Eye (tissue), 1 donor: ENCODE measurements around the gene TRMT1L.

Experiments used
- DNase-seq: peaks from one replicate; pipeline ENCODE4 v3.0.0-alpha.2; 2015

The TRMT1L gene

GRCh38 chr1:185112356-185112755 lies 44.4 kb downstream of the TRMT1L start:
- no peak for DNase-seq

GRCh38 chr1:185111873-185112272 lies 44.9 kb downstream of the TRMT1L start:
- no peak for DNase-seq

GRCh38 chr1:185110145-185110544 lies 46.6 kb downstream of the TRMT1L start:
- no peak for DNase-seq

- peak; percentile 37 for DNase-seq
Measured at GRCh38 chr1:185108321-185108720, 48.4 kb downstream of the TRMT1L start.

- DNase-seq = no peak
Measured at GRCh38 chr1:185105121-185105520, 51.6 kb downstream of the TRMT1L start.

GRCh38 chr1:185104083-185104482 lies 52.7 kb downstream of the TRMT1L start:
- DNase-seq = no peak

- DNase-seq = no peak
Measured at GRCh38 chr1:185096531-185096930, 60.2 kb downstream of the TRMT1L start.

GRCh38 chr1:185094761-185095160 lies 62.0 kb downstream of the TRMT1L start:
- DNase-seq = no peak

- DNase-seq = no peak
Measured at GRCh38 chr1:185091480-185091879, 65.3 kb downstream of the TRMT1L start.

GRCh38 chr1:185087746-185088145 lies 69.0 kb downstream of the TRMT1L start:
- DNase-seq = no peak

GRCh38 chr1:185087101-185087500 lies 69.7 kb downstream of the TRMT1L start:
- DNase-seq = no peak

GRCh38 chr1:185083818-185084217 lies 72.9 kb downstream of the TRMT1L start:
- DNase-seq = no peak

GRCh38 chr1:185080422-185080821 lies 76.3 kb downstream of the TRMT1L start:
- no peak for DNase-seq

GRCh38 chr1:185077374-185077773 lies 79.4 kb downstream of the TRMT1L start:
- no peak for DNase-seq

GRCh38 chr1:185075476-185075875 lies 81.3 kb downstream of the TRMT1L start:
- DNase-seq = no peak

GRCh38 chr1:185074307-185074706 lies 82.4 kb downstream of the TRMT1L start:
- no peak for DNase-seq

GRCh38 chr1:185073725-185074124 lies 83.0 kb downstream of the TRMT1L start:
- DNase-seq = peak; percentile 14

- no peak for DNase-seq
Measured at GRCh38 chr1:185070051-185070450, 86.7 kb downstream of the TRMT1L start.

GRCh38 chr1:185069202-185069772 lies 87.5 kb downstream of the TRMT1L start:
- no peak for DNase-seq

GRCh38 chr1:185068341-185068740 lies 88.4 kb downstream of the TRMT1L start:
- DNase-seq = no peak
